Keratinocyte (primary cell): ENCODE results near the gene RPH3AL. TPM values are rescaled to one million over a fixed set of nuclear protein-coding genes. Genes with fewer than 3 reads are reported as not detected.

ENCODE experiments used
- DNase-seq: peaks from one replicate; pipeline ENCODE4 v3.0.0-alpha.2; 2011; ENCODE audit warnings: low read depth, missing footprints, low spot score
- FAIRE-seq: peaks from 2 replicates; lab custom pipeline; 2011; peaks lifted over from hg19 to GRCh38; lab: Jason Lieb, UNC
- H2AFZ ChIP-seq: 2 replicates; pipeline ENCODE4 v1.6.0; 2012; ENCODE audit warnings: low read length, control low read depth, inconsistent platforms; ENCODE audit not compliant: control insufficient read depth
- H3K27ac ChIP-seq: 2 replicates; pipeline ENCODE4 v1.5.1; 2011; ENCODE audit warnings: low read length; ENCODE audit not compliant: control insufficient read depth, insufficient read depth
- H3K27me3 ChIP-seq: 3 replicates; pipeline ENCODE4 v1.6.0; 2011; ENCODE audit warnings: low read length; ENCODE audit not compliant: control insufficient read depth, insufficient read depth; ENCODE audit errors: extremely low read depth
- H3K36me3 ChIP-seq, 2 experiments: 2 replicates in 1 of 2; 3 replicates in 1 of 2; pipeline ENCODE4 v1.5.1; 2011; ENCODE audit warnings: low read length in 2 of 2, mild to moderate bottlenecking in 1 of 2; ENCODE audit not compliant: control insufficient read depth in 2 of 2, insufficient read depth in 2 of 2; ENCODE audit errors: extremely low read depth in 1 of 2
- H3K4me1 ChIP-seq: 3 replicates; pipeline ENCODE4 v1.5.1; 2011; ENCODE audit warnings: low read length; ENCODE audit not compliant: control insufficient read depth, insufficient read depth; ENCODE audit errors: extremely low read depth
- H3K4me2 ChIP-seq: 3 replicates; pipeline ENCODE4 v1.6.0; 2011; ENCODE audit warnings: low read depth, low read length; ENCODE audit not compliant: control insufficient read depth, insufficient read depth; ENCODE audit errors: extremely low read depth
- H3K4me3 ChIP-seq, 3 experiments: fragments of 200-600 bp in 1 of 3; sonication (generic) in 1 of 3; 2 replicates in 2 of 3; 3 replicates in 1 of 3; pipeline ENCODE4 v1.5.1; 2011 to 2016; ENCODE audit warnings: low read length in 3 of 3, mild to moderate bottlenecking in 3 of 3, control low read depth in 2 of 3, inconsistent platforms in 1 of 3, low read depth in 1 of 3, mixed read lengths in 1 of 3, mixed run types in 1 of 3, moderate library complexity in 1 of 3; ENCODE audit not compliant: control insufficient read depth in 2 of 3, insufficient read depth in 2 of 3; ENCODE audit errors: extremely low read depth in 1 of 3
- H3K79me2 ChIP-seq: 2 replicates; pipeline ENCODE4 v1.6.0; 2012; ENCODE audit warnings: low read length; ENCODE audit not compliant: control insufficient read depth, insufficient read depth
- H3K9ac ChIP-seq: 3 replicates; pipeline ENCODE4 v1.6.0; 2011; ENCODE audit warnings: low read length; ENCODE audit not compliant: control insufficient read depth, insufficient read depth; ENCODE audit errors: extremely low read depth
- H3K9me1 ChIP-seq: 3 replicates; pipeline ENCODE4 v1.6.0; 2011; ENCODE audit warnings: low read length; ENCODE audit not compliant: control insufficient read depth, insufficient read depth; ENCODE audit errors: extremely low read depth
- H3K9me3 ChIP-seq: 2 replicates; pipeline ENCODE4 v1.5.1; 2012; ENCODE audit warnings: low read depth, low read length; ENCODE audit not compliant: control insufficient read depth
- H4K20me1 ChIP-seq: 3 replicates; pipeline ENCODE4 v1.6.0; 2011; ENCODE audit warnings: low read length; ENCODE audit not compliant: control insufficient read depth, insufficient read depth; ENCODE audit errors: extremely low read depth
- EZH2 ChIP-seq: IDR thresholded peaks from one replicate; pipeline ENCODE4 v1.6.1; 2012; ENCODE audit warnings: inconsistent platforms, mild to moderate bottlenecking, low read length, moderate library complexity
- dilution Hi-C: fragments of 300-500 bp; cut with MboI; formaldehyde crosslinking; loops from one replicate; pipeline ENCODE4 v1.7.0; 2020; ENCODE audit warnings: low sequenced_read_pairs; ENCODE audit not compliant: extremely low pct_ligation_motif_present
- polyA plus RNA-seq, 5 experiments: library from polyadenylated mRNA; depleted of rRNA in 3 of 5; stranded (reverse) in 3 of 5; stranded (forward) in 1 of 5; unstranded in 1 of 5; fragments of >200 nt; gene quantifications; 1 replicate in 1 of 5; 2 replicates in 3 of 5; 3 replicates in 1 of 5; pipeline versions ENCODE4 v1.2.1 to v1.2.3, GENCODE V29; 2011 to 2012; ENCODE audit warnings: missing spikeins in 2 of 5, low read depth in 1 of 5, low replicate concordance in 1 of 5
- TF ChIP-seq, protein P1 (sequence below), 3 experiments: IDR thresholded peaks in 1 of 3; conservative IDR thresholded peaks in 1 of 3; optimal IDR thresholded peaks in 1 of 3; 2 replicates in 2 of 3; 3 replicates in 1 of 3; pipeline versions ENCODE3 to v1.5.1; 2011; ENCODE audit warnings: low read length in 3 of 3, mild to moderate bottlenecking in 3 of 3, moderate library complexity in 2 of 3, control low read depth in 1 of 3, inconsistent platforms in 1 of 3; ENCODE audit not compliant: insufficient read depth in 2 of 3; ENCODE audit errors: extremely low read depth in 1 of 3

Gene RPH3AL
- polyA plus RNA-seq, 1 donor (not counting 4 experiments of a cell fraction or from before 2014, with no cell fraction given): 0.31 TPM

DNA sequence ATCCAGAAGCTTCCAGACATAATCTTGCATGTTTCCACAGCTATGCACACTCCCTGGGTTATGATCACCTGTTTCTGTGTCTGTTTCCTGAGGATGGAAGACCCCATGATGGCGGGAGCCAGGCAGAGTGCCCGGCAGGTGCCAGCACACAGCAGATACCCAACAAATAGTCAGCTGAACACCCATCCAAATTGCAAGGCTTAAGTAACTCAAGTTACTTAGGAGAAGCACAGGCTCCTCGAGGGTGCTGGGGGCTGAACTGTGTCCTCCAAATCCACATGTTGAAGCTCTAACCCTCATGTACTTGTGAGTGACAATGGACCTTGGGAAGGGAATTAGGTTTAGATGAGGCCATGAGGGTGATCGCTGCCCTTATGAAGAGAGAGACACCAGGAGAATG, 91.7 kb downstream of the RPH3AL start:
- no peak overlapping the region for H3K4me2 ChIP-seq
- no peaks in the 10 kb centered on the region for H3K27me3 ChIP-seq
- no peak overlapping the region for H3K9ac ChIP-seq
- no peak overlapping the region for H3K4me3 ChIP-seq
- H3K79me2 ChIP-seq: no peaks in the 10 kb centered on the region
- no peaks in the 10 kb centered on the region for H4K20me1 ChIP-seq
- H3K9me3 ChIP-seq: peaks cover 2% of the 10 kb centered on the region
- DNase-seq: no peak
- TF ChIP-seq EZH2: no peak
- TF ChIP-seq, protein P1, sequence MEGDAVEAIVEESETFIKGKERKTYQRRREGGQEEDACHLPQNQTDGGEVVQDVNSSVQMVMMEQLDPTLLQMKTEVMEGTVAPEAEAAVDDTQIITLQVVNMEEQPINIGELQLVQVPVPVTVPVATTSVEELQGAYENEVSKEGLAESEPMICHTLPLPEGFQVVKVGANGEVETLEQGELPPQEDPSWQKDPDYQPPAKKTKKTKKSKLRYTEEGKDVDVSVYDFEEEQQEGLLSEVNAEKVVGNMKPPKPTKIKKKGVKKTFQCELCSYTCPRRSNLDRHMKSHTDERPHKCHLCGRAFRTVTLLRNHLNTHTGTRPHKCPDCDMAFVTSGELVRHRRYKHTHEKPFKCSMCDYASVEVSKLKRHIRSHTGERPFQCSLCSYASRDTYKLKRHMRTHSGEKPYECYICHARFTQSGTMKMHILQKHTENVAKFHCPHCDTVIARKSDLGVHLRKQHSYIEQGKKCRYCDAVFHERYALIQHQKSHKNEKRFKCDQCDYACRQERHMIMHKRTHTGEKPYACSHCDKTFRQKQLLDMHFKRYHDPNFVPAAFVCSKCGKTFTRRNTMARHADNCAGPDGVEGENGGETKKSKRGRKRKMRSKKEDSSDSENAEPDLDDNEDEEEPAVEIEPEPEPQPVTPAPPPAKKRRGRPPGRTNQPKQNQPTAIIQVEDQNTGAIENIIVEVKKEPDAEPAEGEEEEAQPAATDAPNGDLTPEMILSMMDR (optimal IDR thresholded peaks at IDR 0.05 in 1 of 3, IDR thresholded peaks at IDR 0.05 in 1 of 3, conservative IDR thresholded peaks at IDR 0.05 in 1 of 3; ENCODE audit: extremely low read depth in 1 of 3, insufficient read depth in 2 of 3, low read length in 3 of 3): no peak
- no peak overlapping the region for H2AFZ ChIP-seq
- H3K36me3 ChIP-seq: no peaks in the 10 kb centered on the region
- dilution Hi-C loops: no loop called here
- FAIRE-seq: no peak
- H3K27ac ChIP-seq: no peak overlapping the region
- H3K4me1 ChIP-seq: no peaks in the 10 kb centered on the region
- H3K9me1 ChIP-seq: no peaks in the 10 kb centered on the region

DNA sequence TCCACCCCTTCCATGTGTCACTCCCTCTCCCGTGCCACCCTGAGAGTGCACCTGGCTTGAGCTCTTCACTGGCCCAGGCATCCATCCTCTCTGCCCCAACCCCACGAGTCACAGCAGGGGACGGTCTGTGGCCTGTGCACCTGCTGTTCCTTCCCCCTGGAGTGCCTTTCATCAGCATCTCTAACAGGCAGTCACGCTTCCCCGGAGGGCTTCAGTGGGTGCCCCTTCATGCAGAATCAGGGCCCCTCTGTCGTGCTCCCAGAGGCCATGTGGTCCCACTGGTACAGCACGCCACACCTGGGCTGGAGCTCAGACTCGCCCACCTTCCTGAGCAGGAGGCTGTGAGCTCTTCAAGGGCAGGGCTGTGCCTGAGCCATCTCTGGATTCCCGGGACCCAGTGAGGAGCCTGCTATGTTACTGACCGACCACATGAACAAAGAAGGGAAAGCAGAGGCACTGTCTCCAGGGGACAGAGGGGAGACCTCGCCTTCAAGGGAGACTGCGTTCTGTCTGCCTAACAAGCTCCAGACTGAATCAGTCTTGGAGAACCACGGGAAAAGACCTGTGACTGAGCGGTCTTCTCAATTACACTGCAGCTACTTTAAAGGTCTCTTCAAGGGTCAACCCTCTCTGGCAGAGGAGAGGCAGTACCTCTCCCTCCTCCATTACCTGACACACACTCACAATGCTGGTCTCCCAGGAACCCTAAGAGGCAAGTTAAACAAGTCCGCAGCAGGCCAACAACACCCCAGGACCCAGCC, 92.4 kb downstream of the RPH3AL start:
- Histone ChIP-seq H3K27me3 (no peaks in the 10 kb centered on the region), H4K20me1 (no peaks in the 10 kb centered on the region), H2AFZ (no peak overlapping the region), H3K9me3 (peaks cover 3% of the 10 kb centered on the region), H3K79me2 (no peaks in the 10 kb centered on the region), H3K4me3 (no peak overlapping the region), H3K9ac (no peak overlapping the region), H3K4me2 (no peak overlapping the region), H3K9me1 (no peaks in the 10 kb centered on the region), H3K27ac (no peak overlapping the region), H3K4me1 (no peaks in the 10 kb centered on the region), H3K36me3 (no peaks in the 10 kb centered on the region)
- DNase-seq (no peak), FAIRE-seq (no peak)
- dilution Hi-C loops: no loop called here
- TF ChIP-seq, protein P1 (optimal IDR thresholded peaks at IDR 0.05 in 1 of 3, IDR thresholded peaks at IDR 0.05 in 1 of 3, conservative IDR thresholded peaks at IDR 0.05 in 1 of 3; ENCODE audit: extremely low read depth in 1 of 3, insufficient read depth in 2 of 3, low read length in 3 of 3): no peak
- TF ChIP-seq EZH2: no peak
